Kidney (tissue), 14 donors: ENCODE results near the gene RER1. TPM values are rescaled to one million over a fixed set of nuclear protein-coding genes. Genes with fewer than 3 reads are reported as not detected.

ENCODE experiments used
- DNase-seq, 5 donors: peaks; one replicate each; pipeline ENCODE4 v3.0.0-alpha.2; 2013 to 2020
- FAIRE-seq: peaks from 2 replicates; lab custom pipeline; 2012; peaks lifted over from hg19 to GRCh38; lab: Jason Lieb, UNC
- H3K27ac ChIP-seq, 2 donors: one replicate each; pipeline ENCODE4 v1.7.0; 2013; ENCODE audit warnings: low read depth in 2 of 2, low read length in 2 of 2, inconsistent platforms in 1 of 2
- H3K27me3 ChIP-seq: one replicate; pipeline ENCODE4 v1.7.1; 2013; ENCODE audit warnings: low read length, inconsistent platforms; ENCODE audit not compliant: control insufficient read depth, insufficient read depth
- H3K36me3 ChIP-seq, 3 donors: one replicate each; pipeline versions ENCODE4 v1.7.0 to v1.7.1; 2013; ENCODE audit warnings: low read length in 3 of 3, control low read depth in 1 of 3, inconsistent platforms in 1 of 3; ENCODE audit not compliant: insufficient read depth in 3 of 3, control insufficient read depth in 2 of 3
- H3K4me1 ChIP-seq, 3 donors: one replicate each; pipeline versions ENCODE4 v1.7.0 to v1.7.1; 2013; ENCODE audit warnings: low read length in 3 of 3, inconsistent platforms in 1 of 3, low read depth in 1 of 3; ENCODE audit not compliant: control insufficient read depth in 2 of 3, insufficient read depth in 2 of 3
- H3K4me3 ChIP-seq, 3 donors: one replicate each; pipeline versions ENCODE4 v1.7.0 to v1.8.1; 2013; ENCODE audit warnings: low read length in 3 of 3, control low read depth in 1 of 3, inconsistent platforms in 1 of 3
- H3K9ac ChIP-seq, 3 donors: one replicate each; pipeline versions ENCODE4 v1.7.0 to v1.7.1; 2013; ENCODE audit warnings: low read length in 3 of 3, control low read depth in 1 of 3, inconsistent platforms in 1 of 3
- H3K9me3 ChIP-seq, 3 donors: one replicate each; pipeline versions ENCODE4 v1.7.0 to v1.7.1; 2013; ENCODE audit warnings: low read length in 3 of 3, control low read depth in 1 of 3, inconsistent platforms in 1 of 3; ENCODE audit not compliant: control insufficient read depth in 2 of 3, insufficient read depth in 1 of 3
- CTCF ChIP-seq: IDR thresholded peaks from 3 replicates; pipeline ENCODE4 v1.5.1; 2012; ENCODE audit warnings: mild to moderate bottlenecking, moderate library complexity, borderline replicate concordance; ENCODE audit not compliant: insufficient read depth; ENCODE audit errors: extremely low read depth
- intact Hi-C: fragments of 100-400 bp; cut with DNase I; formaldehyde crosslinking; loops from one replicate; pipeline ENCODE4 v1.11.1; 2022
- polyA plus RNA-seq: library from polyadenylated mRNA; stranded (reverse); fragments of 350-450 nt; fragmentation: Illumina TruSeq; extraction: RNeasy Lipid Tissue Mini Kit (QIAGEN cat#74804); gene quantifications from one replicate; pipeline ENCODE4 v1.2.3, GENCODE V29; 2014; ENCODE audit warnings: low read depth, low replicate concordance; ENCODE audit not compliant: insufficient read depth
- total RNA-seq: library from RNA; stranded (reverse); fragmentation: NEBNext Ultra II Directional; extraction: Animal tissue kit (Norgen Biotek cat#: 25700); gene quantifications from one replicate; pipeline ENCODE4 v1.2.1, GENCODE V29; 2021
- donor health status: control.
- donor health status: control.
- donor health status: control.
- donor health status: control.
- donor health status: control.
- donor health status: DM: yes; HTN: yes; CAD: no.
- donor health status: Normal renal cell carcinoma (clear cell type).

RER1 gene
- total and polyA plus RNA-seq, 2 donors from 2014 or later = 158 to 162 TPM

- TF ChIP-seq CTCF = no peak
- Histone ChIP-seq H3K27me3 (no peaks in the 10 kb centered on the region), H3K9ac (no peak overlapping the region), H3K4me3 (no peak overlapping the region), H3K36me3 (peaks cover 4 to 26% (median 15%) of the 10 kb centered on the region in 3 donors), H3K4me1 (peaks cover 0 to 8% (median 0%) of the 10 kb centered on the region in 3 donors), H3K9me3 (no peaks in the 10 kb centered on the region), H3K27ac (no peak overlapping the region)
- intact Hi-C loops = no loop called here
- FAIRE-seq (no peak), DNase-seq (no peak)
These were observed 15.7 kb downstream of the RER1 start for GRCh38 chr1:2407166-2407990.

- no peaks in the 10 kb centered on the region for H3K9me3 ChIP-seq
- DNase-seq (no peak), FAIRE-seq (no peak)
- H3K4me1 ChIP-seq = peaks cover 0 to 8% (median 0%) of the 10 kb centered on the region in 3 donors
- intact Hi-C loops = no loop called here
- peaks cover 2 to 21% (median 12%) of the 10 kb centered on the region in 3 donors for H3K36me3 ChIP-seq
- no peak overlapping the region for H3K27ac ChIP-seq
- H3K27me3 ChIP-seq = no peaks in the 10 kb centered on the region
- TF ChIP-seq CTCF = no peak
- no peak overlapping the region for H3K9ac ChIP-seq
- H3K4me3 ChIP-seq = no peak overlapping the region
These were observed 16.3 kb downstream of the RER1 start for GRCh38 chr1:2407991-2408275.

- Histone ChIP-seq H3K9me3 (no peaks in the 10 kb centered on the region), H3K4me3 (no peak overlapping the region), H3K9ac (no peak overlapping the region), H3K27me3 (no peaks in the 10 kb centered on the region), H3K36me3 (peaks cover 2 to 16% (median 10%) of the 10 kb centered on the region in 3 donors), H3K27ac (no peak overlapping the region), H3K4me1 (peaks cover 0 to 14% (median 3%) of the 10 kb centered on the region in 3 donors)
- FAIRE-seq = no peak
- no peak for TF ChIP-seq CTCF
- DNase-seq = peak in 1 of 5 donors; percentile 77
- intact Hi-C loops = no loop called here
These were observed 16.8 kb downstream of the RER1 start for GRCh38 chr1:2408456-2408855.
